ENCODE measurements around the gene SEMA4B.

The SEMA4B gene

GRCh38 chr15:90203922-90204321 lies 2.8 kb downstream of the SEMA4B start:
- TF ChIP-seq CTCF (IDR thresholded peaks at IDR 0.05) = no peak

GRCh38 chr15:90205050-90205848 lies 4.1 kb downstream of the SEMA4B start:
- no peak for TF ChIP-seq CTCF (IDR thresholded peaks at IDR 0.05)

- TF ChIP-seq CTCF (IDR thresholded peaks at IDR 0.05) = no peak
Measured at GRCh38 chr15:90205886-90206285, 4.8 kb downstream of the SEMA4B start.

- TF ChIP-seq CTCF (IDR thresholded peaks at IDR 0.05) = no peak
Measured at GRCh38 chr15:90207252-90207651, 6.1 kb downstream of the SEMA4B start.

- no peak for TF ChIP-seq CTCF (IDR thresholded peaks at IDR 0.05)
Measured at GRCh38 chr15:90208356-90208755, 7.2 kb downstream of the SEMA4B start.

GRCh38 chr15:90209591-90209990 lies 8.5 kb downstream of the SEMA4B start:
- TF ChIP-seq CTCF (IDR thresholded peaks at IDR 0.05) = no peak

- TF ChIP-seq CTCF (IDR thresholded peaks at IDR 0.05) = no peak
Measured at GRCh38 chr15:90210593-90210992, 9.5 kb downstream of the SEMA4B start.

GRCh38 chr15:90211009-90211408 lies 9.9 kb downstream of the SEMA4B start:
- TF ChIP-seq CTCF (IDR thresholded peaks at IDR 0.05) = no peak
